Gastroesophageal sphincter (tissue), 4 donors: ENCODE measurements around the gene AGTPBP1. TPM values are rescaled to one million over a fixed set of nuclear protein-coding genes. Genes with fewer than 3 reads are reported as not detected.

ENCODE experiments used
- ATAC-seq: fragments of 150-250 bp; one replicate; pipeline ENCODE4 v1.9.1; 2016; ENCODE audit warnings: mild to moderate bottlenecking, moderate library complexity
- H3K27ac ChIP-seq, 4 donors: fragments of 200-600 bp; sonication (generic) in 3 of 4; 1 replicate in 3 of 4; 2 replicates in 1 of 4; pipeline ENCODE4 v1.5.1; 2016 to 2019
- H3K27me3 ChIP-seq: fragments of 200-600 bp; sonication (generic); one replicate; pipeline ENCODE4 v1.5.1; 2019
- H3K36me3 ChIP-seq, 2 donors: fragments of 200-600 bp; sonication (generic); one replicate each; pipeline ENCODE4 v1.5.1; 2019; ENCODE audit warnings: control low read depth in 1 of 2
- H3K4me1 ChIP-seq, 3 donors: fragments of 200-600 bp; sonication (generic); 1 replicate in 2 of 3; 2 replicates in 1 of 3; pipeline ENCODE4 v1.5.1; 2016 to 2019; ENCODE audit warnings: control low read depth in 2 of 3
- H3K4me3 ChIP-seq, 2 donors: fragments of 200-600 bp; sonication (generic); one replicate each; pipeline ENCODE4 v1.5.1; 2019; ENCODE audit warnings: mild to moderate bottlenecking in 1 of 2, moderate library complexity in 1 of 2
- H3K9me3 ChIP-seq, 3 donors: fragments of 200-600 bp; sonication (generic); one replicate each; pipeline ENCODE4 v1.5.1; 2017 to 2019; ENCODE audit warnings: control low read depth in 2 of 3
- CTCF ChIP-seq, 4 experiments: fragments of 200-600 bp in 2 of 4; fragments of 450-650 bp in 2 of 4; sonication (generic) in 1 of 4; IDR thresholded peaks; one replicate each; pipeline ENCODE4 v1.5.1; 2017 to 2019; ENCODE audit warnings: antibody characterized with exemption in 4 of 4, mild to moderate bottlenecking in 2 of 4, moderate library complexity in 2 of 4
- EP300 ChIP-seq: sonication (generic); formaldehyde crosslinking; IDR thresholded peaks from one replicate; pipeline ENCODE4 v1.6.1; 2017; ENCODE audit warnings: antibody characterized with exemption, mild to moderate bottlenecking
- POLR2A ChIP-seq, 2 donors: fragments of 450-650 bp; IDR thresholded peaks; one replicate each; pipeline ENCODE4 v1.6.1; 2017; ENCODE audit warnings: antibody characterized with exemption in 2 of 2, mild to moderate bottlenecking in 2 of 2, moderate library complexity in 1 of 2
- POLR2AphosphoS5 ChIP-seq: sonication (generic); formaldehyde crosslinking; IDR thresholded peaks from one replicate; pipeline ENCODE4 v1.6.1; 2017; ENCODE audit warnings: antibody characterized with exemption
- WGBS, 2 donors: methylation state at CpG; one replicate each; pipeline ENCODE4 v1.1.5; 2018; ENCODE audit warnings: low coverage in 1 of 2; 5-methylcytosine and 5-hydroxymethylcytosine counted together
- total RNA-seq, 4 donors: library from RNA; depleted of rRNA; stranded (reverse); fragments of >200 nt; gene quantifications; one replicate each; pipeline ENCODE4 v1.1.0, GENCODE V29; 2016

AGTPBP1 gene
- total RNA-seq, 4 donors from 2014 or later = 15.3 to 29.7 (median 19.1) TPM

- Histone ChIP-seq H3K9me3 (no peaks in the 10 kb centered on the region), H3K4me3 (no peak overlapping the region), H3K27ac (no peak overlapping the region), H3K36me3 (no peaks in the 10 kb centered on the region), H3K4me1 (peaks cover 0 to 9% (median 5%) of the 10 kb centered on the region in 3 donors), H3K27me3 (no peaks in the 10 kb centered on the region)
- no peak for ATAC-seq
- TF ChIP-seq POLR2AphosphoS5 (no peak), EP300 (no peak), POLR2A (IDR thresholded peaks at IDR 0.05) (no peak), CTCF (IDR thresholded peaks at IDR 0.05) (no peak)
Observed at GRCh38 chr9:85702726-85703289, 38.9 kb downstream of the AGTPBP1 start.

- TF ChIP-seq POLR2A (IDR thresholded peaks at IDR 0.05) (no peak), CTCF (IDR thresholded peaks at IDR 0.05) (no peak), POLR2AphosphoS5 (no peak), EP300 (no peak)
- no peak for ATAC-seq
- H3K27me3 ChIP-seq = no peaks in the 10 kb centered on the region
Observed at GRCh38 chr9:85702191-85702590, 39.6 kb downstream of the AGTPBP1 start.

GRCh38 chr9:85700330-85700729 is 41.4 kb downstream of the AGTPBP1 start:
- TF ChIP-seq POLR2A (IDR thresholded peaks at IDR 0.05) (no peak), CTCF (IDR thresholded peaks at IDR 0.05) (no peak), POLR2AphosphoS5 (no peak), EP300 (no peak)
- no peaks in the 10 kb centered on the region for H3K9me3 ChIP-seq
- 63 to 90% methylated on average over 1 to 2 of the region's 2 CpGs for WGBS, 2 donors

More at GRCh38 chr9:85702191-85702590, 39.6 kb downstream of the AGTPBP1 start:
- H3K4me3 ChIP-seq = no peak overlapping the region
- no peaks in the 10 kb centered on the region for H3K36me3 ChIP-seq
- H3K4me1 ChIP-seq = peaks cover 0 to 9% (median 5%) of the 10 kb centered on the region in 3 donors
- H3K9me3 ChIP-seq = no peaks in the 10 kb centered on the region
- no peak overlapping the region for H3K27ac ChIP-seq

GRCh38 chr9:85688361-85688760 is 53.4 kb downstream of the AGTPBP1 start:
- Histone ChIP-seq H3K27ac (no peak overlapping the region), H3K9me3 (no peaks in the 10 kb centered on the region), H3K4me3 (no peak overlapping the region), H3K27me3 (no peaks in the 10 kb centered on the region), H3K4me1 (no peaks in the 10 kb centered on the region), H3K36me3 (peaks cover 0 to 11% of the 10 kb centered on the region in 2 donors)
- ATAC-seq = no peak
- WGBS, 2 donors = 70 to 83% methylated on average over 2 of the region's 2 CpGs
- TF ChIP-seq EP300 (no peak), POLR2AphosphoS5 (no peak), POLR2A (IDR thresholded peaks at IDR 0.05) (no peak), CTCF (IDR thresholded peaks at IDR 0.05) (no peak)

More at GRCh38 chr9:85700330-85700729, 41.4 kb downstream of the AGTPBP1 start:
- Histone ChIP-seq H3K36me3 (no peaks in the 10 kb centered on the region), H3K27ac (no peak overlapping the region), H3K4me3 (no peak overlapping the region), H3K4me1 (peaks cover 0 to 9% (median 5%) of the 10 kb centered on the region in 3 donors), H3K27me3 (no peaks in the 10 kb centered on the region)
- no peak for ATAC-seq

- H3K4me3 ChIP-seq = no peak overlapping the region
- ATAC-seq = no peak
- no peaks in the 10 kb centered on the region for H3K4me1 ChIP-seq
- H3K9me3 ChIP-seq = no peaks in the 10 kb centered on the region
- TF ChIP-seq POLR2AphosphoS5 = no peak
- no peak for TF ChIP-seq EP300
- TF ChIP-seq POLR2A (IDR thresholded peaks at IDR 0.05) = no peak
- no peak for TF ChIP-seq CTCF (IDR thresholded peaks at IDR 0.05)
- H3K27me3 ChIP-seq = no peaks in the 10 kb centered on the region
- H3K36me3 ChIP-seq = peaks cover 0 to under 1% of the 10 kb centered on the region in 2 donors
- no peak overlapping the region for H3K27ac ChIP-seq
Observed at GRCh38 chr9:85685081-85685480, 56.7 kb downstream of the AGTPBP1 start.
